HepG2 (cell line): Measurements from ENCODE around the gene SLC12A1. TPM values are rescaled to one million over a fixed set of nuclear protein-coding genes. Genes with fewer than 3 reads are reported as not detected.

Experiments used
- ARHGAP35 ChIP-seq: sonication (generic); formaldehyde crosslinking; IDR thresholded peaks from 2 replicates; pipeline ENCODE4 v1.9.0; 2022; ENCODE audit warnings: mild to moderate bottlenecking, inconsistent platforms, moderate library complexity, missing genetic modification reagents, borderline replicate concordance
- ATAD3A ChIP-seq: sonication (generic); formaldehyde crosslinking; IDR thresholded peaks from 2 replicates; pipeline ENCODE4 v1.4.0; 2020; ENCODE audit warnings: missing genetic modification reagents
- BHLHE40 ChIP-seq: IDR thresholded peaks from 2 replicates; pipeline ENCODE4 v1.6.1; 2011; ENCODE audit warnings: low read length, improper control_type of control experiment
- HNRNPH1 ChIP-seq: fragments of 200-400 bp; formaldehyde crosslinking; optimal IDR thresholded peaks from 2 replicates; pipeline ENCODE3; 2017; ENCODE audit warnings: mild to moderate bottlenecking, low read depth, low read length
- NR3C1 ChIP-seq: sonication (generic); formaldehyde crosslinking; IDR thresholded peaks from 2 replicates; pipeline ENCODE4 v1.4.0; 2020; ENCODE audit warnings: missing genetic modification reagents
- SIX1 ChIP-seq: sonication (generic); formaldehyde crosslinking; IDR thresholded peaks from 2 replicates; pipeline ENCODE4 v1.4.0; 2020; ENCODE audit warnings: missing genetic modification reagents, borderline replicate concordance
- ZFX ChIP-seq: sonication (generic); formaldehyde crosslinking; IDR thresholded peaks from 2 replicates; pipeline ENCODE4 v1.4.0; 2020; ENCODE audit warnings: mild to moderate bottlenecking, low read depth, missing genetic modification reagents, moderate library complexity
- ZIK1 ChIP-seq: sonication (generic); formaldehyde crosslinking; IDR thresholded peaks from 2 replicates; pipeline ENCODE4 v1.5.0; 2020; ENCODE audit warnings: mild to moderate bottlenecking, low read depth, missing genetic modification reagents, borderline replicate concordance
- ZNF251 ChIP-seq: sonication (generic); formaldehyde crosslinking; IDR thresholded peaks from 2 replicates; pipeline ENCODE4 v1.9.0; 2021; ENCODE audit warnings: mild to moderate bottlenecking, missing genetic modification reagents
- ZNF329 ChIP-seq: sonication (generic); formaldehyde crosslinking; IDR thresholded peaks from 2 replicates; pipeline ENCODE4 v1.9.0; 2021; ENCODE audit warnings: low read depth, mild to moderate bottlenecking, missing genetic modification reagents
- ZNF350 ChIP-seq: sonication (generic); formaldehyde crosslinking; IDR thresholded peaks from 2 replicates; pipeline ENCODE4 v1.4.0; 2020; ENCODE audit warnings: mild to moderate bottlenecking, low read depth, missing genetic modification reagents, borderline replicate concordance
- ZNF484 ChIP-seq: sonication (generic); formaldehyde crosslinking; IDR thresholded peaks from 2 replicates; pipeline ENCODE4 v1.5.1; 2020; ENCODE audit warnings: mild to moderate bottlenecking, low read depth, missing genetic modification reagents, borderline replicate concordance
- ZNF512B ChIP-seq: sonication (generic); formaldehyde crosslinking; IDR thresholded peaks from 2 replicates; pipeline ENCODE4 v1.5.1; 2020; ENCODE audit warnings: missing genetic modification reagents, mild to moderate bottlenecking, borderline replicate concordance
- ZNF704 ChIP-seq: sonication (generic); formaldehyde crosslinking; IDR thresholded peaks from 2 replicates; pipeline ENCODE4 v1.8.1; 2023; ENCODE audit warnings: mild to moderate bottlenecking, inconsistent platforms, moderate library complexity, missing genetic modification reagents, borderline replicate concordance
- polyA plus RNA-seq, 8 experiments: library from polyadenylated mRNA; depleted of rRNA in 3 of 8; stranded (reverse) in 7 of 8; unstranded in 1 of 8; fragments of >200 nt; fragmentation: Illumina TruSeq in 4 of 8; extraction: Trizol in 4 of 8; gene quantifications; 2 replicates each; pipeline versions ENCODE4 v1.2.1 to v1.2.3, GENCODE V29; 2011 to 2016; ENCODE audit warnings: low read depth in 4 of 8, missing spikeins in 1 of 8, mixed read lengths in 1 of 8; ENCODE audit not compliant: insufficient read depth in 1 of 8
- total RNA-seq, 5 experiments: library from RNA; depleted of rRNA; stranded (reverse); fragments of >200 nt; fragmentation: Illumina TruSeq; extraction: Trizol; gene quantifications; 2 replicates each; pipeline ENCODE4 v1.2.3, GENCODE V29; 2016; ENCODE audit warnings: low read depth in 1 of 5
- TF ChIP-seq, protein P1 (sequence below), 2 experiments: sonication (generic) in 1 of 2; formaldehyde crosslinking in 1 of 2; IDR thresholded peaks; 2 replicates each; pipeline versions ENCODE4 v1.4.0 to v1.6.1; 2016 to 2020; ENCODE audit warnings: borderline replicate concordance in 1 of 2, low read depth in 1 of 2, mild to moderate bottlenecking in 1 of 2, missing genetic modification reagents in 1 of 2
- TF ChIP-seq, protein P2 (sequence below): sonication (generic); formaldehyde crosslinking; IDR thresholded peaks from 2 replicates; pipeline ENCODE4 v1.4.0; 2020; ENCODE audit warnings: missing genetic modification reagents

The SLC12A1 gene
- total and polyA plus RNA-seq, 2 of the 13 experiments (the other 11 are each of a cell fraction or from before 2014, with no cell fraction given) = not detected

GRCh38 chr15:48330855-48331795 is 125.0 kb downstream of the SLC12A1 start, which contains the start of gene DUT (continued):
- TF ChIP-seq, protein P1, sequence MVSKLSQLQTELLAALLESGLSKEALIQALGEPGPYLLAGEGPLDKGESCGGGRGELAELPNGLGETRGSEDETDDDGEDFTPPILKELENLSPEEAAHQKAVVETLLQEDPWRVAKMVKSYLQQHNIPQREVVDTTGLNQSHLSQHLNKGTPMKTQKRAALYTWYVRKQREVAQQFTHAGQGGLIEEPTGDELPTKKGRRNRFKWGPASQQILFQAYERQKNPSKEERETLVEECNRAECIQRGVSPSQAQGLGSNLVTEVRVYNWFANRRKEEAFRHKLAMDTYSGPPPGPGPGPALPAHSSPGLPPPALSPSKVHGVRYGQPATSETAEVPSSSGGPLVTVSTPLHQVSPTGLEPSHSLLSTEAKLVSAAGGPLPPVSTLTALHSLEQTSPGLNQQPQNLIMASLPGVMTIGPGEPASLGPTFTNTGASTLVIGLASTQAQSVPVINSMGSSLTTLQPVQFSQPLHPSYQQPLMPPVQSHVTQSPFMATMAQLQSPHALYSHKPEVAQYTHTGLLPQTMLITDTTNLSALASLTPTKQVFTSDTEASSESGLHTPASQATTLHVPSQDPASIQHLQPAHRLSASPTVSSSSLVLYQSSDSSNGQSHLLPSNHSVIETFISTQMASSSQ (IDR thresholded peaks at IDR 0.05; ENCODE audit: low read depth) = no peak
- TF ChIP-seq, protein P1 (CRISPR knock-in tag; IDR thresholded peaks at IDR 0.05; ENCODE audit: borderline replicate concordance) = no peak; the same call in 1 of the 2 replicates
- no peak for TF ChIP-seq ZNF251 (CRISPR knock-in tag)
- no peak for TF ChIP-seq ATAD3A (CRISPR knock-in tag)
- peak; percentile 77 for TF ChIP-seq ARHGAP35 (CRISPR knock-in tag)
- TF ChIP-seq HNRNPH1 = no peak
- no peak for TF ChIP-seq ZNF704 (CRISPR knock-in tag)
- TF ChIP-seq ZNF512B (CRISPR knock-in tag) = no peak
- TF ChIP-seq ZNF484 (CRISPR knock-in tag) = no peak
- no peak for TF ChIP-seq ZNF329 (CRISPR knock-in tag)
- TF ChIP-seq NR3C1 = no peak
- no peak; the same call in 1 of the 2 replicates for TF ChIP-seq ZNF350 (CRISPR knock-in tag)
- no peak; the same call in 1 of the 2 replicates for TF ChIP-seq BHLHE40
- no peak for TF ChIP-seq ZIK1 (CRISPR knock-in tag)
- peak; percentile 95 for TF ChIP-seq ZFX (CRISPR knock-in tag)
- no peak for TF ChIP-seq SIX1 (CRISPR knock-in tag)
- TF ChIP-seq, protein P2, sequence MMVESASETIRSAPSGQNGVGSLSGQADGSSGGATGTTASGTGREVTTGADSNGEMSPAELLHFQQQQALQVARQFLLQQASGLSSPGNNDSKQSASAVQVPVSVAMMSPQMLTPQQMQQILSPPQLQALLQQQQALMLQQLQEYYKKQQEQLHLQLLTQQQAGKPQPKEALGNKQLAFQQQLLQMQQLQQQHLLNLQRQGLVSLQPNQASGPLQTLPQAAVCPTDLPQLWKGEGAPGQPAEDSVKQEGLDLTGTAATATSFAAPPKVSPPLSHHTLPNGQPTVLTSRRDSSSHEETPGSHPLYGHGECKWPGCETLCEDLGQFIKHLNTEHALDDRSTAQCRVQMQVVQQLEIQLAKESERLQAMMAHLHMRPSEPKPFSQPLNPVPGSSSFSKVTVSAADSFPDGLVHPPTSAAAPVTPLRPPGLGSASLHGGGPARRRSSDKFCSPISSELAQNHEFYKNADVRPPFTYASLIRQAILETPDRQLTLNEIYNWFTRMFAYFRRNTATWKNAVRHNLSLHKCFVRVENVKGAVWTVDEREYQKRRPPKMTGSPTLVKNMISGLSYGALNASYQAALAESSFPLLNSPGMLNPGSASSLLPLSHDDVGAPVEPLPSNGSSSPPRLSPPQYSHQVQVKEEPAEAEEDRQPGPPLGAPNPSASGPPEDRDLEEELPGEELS (CRISPR knock-in tag) = 0 out of 2 replicates have a peak, but pooled peaks have one; percentile 9
